ENCODE measurements around the gene RANGRF.

The RANGRF gene

DNA sequence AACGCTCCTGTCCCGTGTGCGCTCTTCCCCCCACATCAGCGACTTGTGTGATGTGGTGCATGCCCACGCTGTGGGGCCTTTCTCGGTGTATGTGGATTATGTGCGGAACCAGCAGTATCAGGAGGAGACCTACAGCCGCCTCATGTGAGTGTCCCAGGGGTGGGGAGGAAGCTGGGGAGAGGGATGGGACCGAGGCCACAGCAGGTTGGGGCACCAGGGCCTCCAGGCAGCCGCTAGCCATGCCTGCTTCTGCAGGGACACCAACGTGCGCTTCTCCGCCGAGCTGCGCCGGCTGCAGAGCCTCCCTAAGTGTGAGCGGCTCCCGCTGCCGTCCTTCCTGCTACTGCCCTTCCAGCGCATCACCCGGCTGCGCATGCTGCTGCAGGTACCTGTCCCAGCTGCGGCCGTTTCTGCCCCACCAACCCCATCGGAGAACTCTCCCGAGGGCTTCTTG is 27.3 kb downstream of the RANGRF start:
- FAIRE-seq: no peak

DNA sequence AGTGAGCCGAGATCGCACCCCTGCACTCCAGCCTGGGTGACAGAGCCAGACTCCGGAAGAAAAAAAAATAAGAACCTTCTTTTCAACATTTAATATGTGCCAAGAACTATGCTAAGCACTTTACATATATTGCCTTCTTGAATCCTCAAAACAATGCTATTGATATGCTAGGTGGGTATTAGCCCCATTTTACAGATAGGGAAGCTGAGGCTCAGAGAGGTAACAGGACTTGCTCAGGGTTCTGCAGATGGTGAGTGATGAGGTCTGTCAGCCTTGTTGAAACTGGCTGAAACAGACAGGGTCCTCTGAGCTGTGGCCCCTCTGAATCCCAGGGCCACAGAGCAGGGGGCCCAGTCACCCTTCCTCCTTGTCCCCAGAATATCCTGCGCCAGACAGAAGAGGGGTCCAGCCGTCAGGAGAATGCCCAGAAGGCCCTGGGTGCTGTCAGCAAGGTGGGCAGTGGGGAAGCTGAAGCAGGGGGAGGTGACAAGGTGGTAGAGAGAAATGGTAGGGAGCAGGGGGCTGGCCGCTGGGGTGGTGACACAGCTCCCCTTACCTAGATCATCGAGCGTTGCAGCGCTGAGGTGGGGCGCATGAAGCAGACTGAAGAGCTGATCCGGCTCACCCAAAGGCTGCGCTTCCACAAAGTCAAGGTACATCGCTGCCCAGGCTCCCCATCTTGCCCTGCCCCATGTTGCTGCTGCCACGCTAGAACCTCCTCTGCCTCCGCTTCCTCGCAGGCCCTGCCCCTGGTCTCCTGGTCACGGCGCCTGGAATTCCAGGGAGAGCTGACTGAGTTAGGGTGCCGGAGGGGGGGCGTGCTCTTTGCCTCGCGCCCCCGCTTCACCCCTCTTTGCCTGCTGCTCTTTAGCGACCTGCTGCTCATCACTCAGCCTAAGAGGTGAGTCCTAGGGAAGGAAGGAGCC is 29.8 kb downstream of the RANGRF start:
- no peak for FAIRE-seq

- FAIRE-seq: no peak
These were observed 31.8 kb downstream of the RANGRF start for GRCh38 chr17:8320262-8320661.

DNA sequence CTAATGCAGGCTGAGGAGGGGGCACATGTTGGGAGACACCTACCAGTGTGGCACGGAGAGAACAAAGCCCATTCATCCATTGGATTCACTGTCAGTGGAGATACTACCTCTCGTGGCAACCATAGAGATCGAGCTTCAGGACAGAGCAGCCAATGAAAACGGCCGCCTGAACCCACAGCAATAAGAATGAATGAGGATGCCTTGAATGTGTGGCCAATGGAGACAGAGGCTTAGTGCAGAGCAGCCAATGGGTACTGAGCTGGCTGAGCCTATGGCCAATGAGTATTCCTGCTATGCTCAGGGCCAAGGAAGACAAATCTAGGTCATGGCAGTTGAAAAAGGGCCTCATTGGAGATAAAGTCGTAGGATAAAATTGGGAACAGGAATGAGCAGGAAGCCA is 32.5 kb downstream of the RANGRF start:
- FAIRE-seq: no peak

DNA sequence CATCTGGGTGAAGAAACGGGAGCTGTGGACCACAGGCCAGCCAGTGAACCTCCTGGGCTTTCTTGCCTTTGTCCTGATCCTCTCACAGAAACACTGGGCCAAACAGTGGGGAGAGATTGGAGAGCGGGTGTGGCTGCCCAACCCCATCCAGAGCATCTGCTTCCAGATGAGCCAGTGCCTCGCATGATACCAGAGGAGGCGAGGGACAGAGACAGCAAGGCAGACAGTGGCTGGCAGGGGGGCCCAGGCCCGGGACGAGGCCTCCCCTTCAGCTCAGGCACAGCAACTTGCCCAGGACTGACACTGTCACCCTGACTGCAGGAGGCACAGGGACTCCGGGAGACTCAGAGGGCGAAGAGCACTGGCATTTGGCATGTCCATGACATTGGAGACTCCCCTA is 33.6 kb downstream of the RANGRF start:
- no peak for FAIRE-seq

DNA sequence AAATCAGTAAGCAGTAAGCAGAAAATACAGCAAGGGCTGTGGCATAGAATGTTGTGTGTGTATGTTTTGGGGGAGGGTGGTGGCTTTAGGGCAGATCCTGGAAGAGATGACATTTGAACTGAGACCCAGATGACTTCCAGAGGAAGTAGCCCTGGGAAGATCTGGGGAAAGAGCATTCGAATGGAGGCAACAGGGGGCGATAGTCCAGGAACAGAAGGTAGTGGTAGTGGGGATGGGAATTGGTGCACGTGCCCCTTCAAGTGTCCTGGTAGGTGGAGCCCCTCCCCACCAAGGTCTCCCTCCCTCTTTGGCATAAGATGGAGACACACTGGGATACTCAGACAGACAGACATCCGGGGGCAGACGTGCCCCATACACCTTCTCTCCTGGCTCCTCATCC is 35.7 kb downstream of the RANGRF start:
- FAIRE-seq: no peak

GRCh38 chr17:8324923-8325322 is 36.5 kb downstream of the RANGRF start:
- no peak for FAIRE-seq

DNA sequence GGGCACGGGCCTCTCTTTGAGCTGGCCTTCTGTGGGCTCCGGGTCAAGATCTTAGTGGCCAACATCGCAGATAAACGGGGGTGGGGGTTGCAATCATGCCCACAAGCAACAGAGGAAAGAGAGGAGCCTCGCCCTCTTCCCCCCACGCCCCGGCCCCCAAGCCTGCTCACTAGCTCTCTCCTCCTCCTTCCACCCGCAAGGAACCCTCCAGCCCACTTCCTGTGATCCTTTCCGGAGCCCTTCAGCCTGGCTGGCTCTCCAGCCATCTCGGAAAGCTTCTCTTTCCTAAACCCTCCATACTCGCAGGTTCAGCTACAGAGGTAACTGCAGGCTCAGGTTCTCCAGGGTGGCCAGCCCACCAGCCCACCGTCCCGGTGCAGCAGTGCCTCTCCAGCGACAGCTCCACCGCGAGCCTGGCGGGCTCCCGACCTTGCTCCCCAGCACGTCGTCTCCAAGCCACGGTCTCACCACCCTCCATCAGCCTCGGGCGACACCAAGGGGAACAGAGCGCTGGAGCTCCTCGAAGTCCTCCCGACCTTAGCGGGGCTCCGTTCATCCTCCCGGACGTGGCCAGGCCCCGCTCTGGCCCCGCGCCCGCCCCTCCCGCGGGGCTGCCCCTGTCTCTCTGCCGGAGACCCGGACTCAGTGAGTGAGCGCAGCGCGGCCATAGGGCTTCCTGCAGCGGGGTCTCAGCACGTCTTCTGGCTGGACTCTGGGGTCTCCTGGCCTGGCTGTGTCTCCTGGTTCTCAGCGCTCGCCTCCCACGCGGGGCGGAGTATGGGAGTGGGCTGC is 38.2 kb downstream of the RANGRF start:
- FAIRE-seq: no peak

GRCh38 chr17:8327303-8327649 is 38.8 kb downstream of the RANGRF start:
- no peak for FAIRE-seq

DNA sequence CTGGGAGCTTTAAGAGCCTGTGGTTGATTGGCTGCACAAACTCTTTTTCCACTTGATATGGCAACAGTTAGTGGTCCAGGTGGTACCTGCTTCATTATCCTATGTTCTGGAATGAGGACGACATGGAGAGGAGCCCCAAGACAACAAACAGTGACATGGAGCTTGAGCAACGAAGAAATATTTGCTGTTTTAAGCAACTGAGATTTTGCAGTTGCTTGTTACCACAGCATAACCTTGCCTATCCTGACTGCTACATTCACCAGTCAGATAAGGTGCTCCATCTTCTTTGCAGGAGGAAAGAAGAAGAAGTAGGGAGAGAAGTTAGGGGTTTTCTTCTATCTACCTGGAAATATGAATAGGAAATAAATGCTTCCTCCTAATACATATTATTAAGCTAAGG is 43.7 kb downstream of the RANGRF start:
- FAIRE-seq: no peak

GRCh38 chr17:8332688-8333087 is 44.2 kb downstream of the RANGRF start:
- FAIRE-seq: no peak

DNA sequence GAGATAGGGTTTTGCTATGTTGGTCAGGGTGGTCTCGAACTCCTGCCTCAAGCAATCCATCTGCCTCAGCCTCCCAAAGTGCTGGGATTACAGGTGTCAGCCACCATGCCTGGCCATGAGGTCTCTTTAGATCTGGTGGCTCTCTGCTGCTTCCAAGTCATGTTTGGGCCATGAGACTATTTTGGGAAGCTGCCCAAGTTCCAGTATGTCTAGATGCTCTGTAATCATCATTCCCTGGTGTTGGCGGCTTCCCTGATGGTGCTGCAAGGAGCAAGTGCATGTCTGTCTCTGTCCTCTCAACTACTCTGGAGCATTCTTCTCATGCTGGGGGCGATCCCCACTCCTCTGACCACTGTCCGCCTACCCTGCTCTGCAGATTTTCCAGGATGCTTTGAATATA is 44.8 kb downstream of the RANGRF start:
- FAIRE-seq: no peak

DNA sequence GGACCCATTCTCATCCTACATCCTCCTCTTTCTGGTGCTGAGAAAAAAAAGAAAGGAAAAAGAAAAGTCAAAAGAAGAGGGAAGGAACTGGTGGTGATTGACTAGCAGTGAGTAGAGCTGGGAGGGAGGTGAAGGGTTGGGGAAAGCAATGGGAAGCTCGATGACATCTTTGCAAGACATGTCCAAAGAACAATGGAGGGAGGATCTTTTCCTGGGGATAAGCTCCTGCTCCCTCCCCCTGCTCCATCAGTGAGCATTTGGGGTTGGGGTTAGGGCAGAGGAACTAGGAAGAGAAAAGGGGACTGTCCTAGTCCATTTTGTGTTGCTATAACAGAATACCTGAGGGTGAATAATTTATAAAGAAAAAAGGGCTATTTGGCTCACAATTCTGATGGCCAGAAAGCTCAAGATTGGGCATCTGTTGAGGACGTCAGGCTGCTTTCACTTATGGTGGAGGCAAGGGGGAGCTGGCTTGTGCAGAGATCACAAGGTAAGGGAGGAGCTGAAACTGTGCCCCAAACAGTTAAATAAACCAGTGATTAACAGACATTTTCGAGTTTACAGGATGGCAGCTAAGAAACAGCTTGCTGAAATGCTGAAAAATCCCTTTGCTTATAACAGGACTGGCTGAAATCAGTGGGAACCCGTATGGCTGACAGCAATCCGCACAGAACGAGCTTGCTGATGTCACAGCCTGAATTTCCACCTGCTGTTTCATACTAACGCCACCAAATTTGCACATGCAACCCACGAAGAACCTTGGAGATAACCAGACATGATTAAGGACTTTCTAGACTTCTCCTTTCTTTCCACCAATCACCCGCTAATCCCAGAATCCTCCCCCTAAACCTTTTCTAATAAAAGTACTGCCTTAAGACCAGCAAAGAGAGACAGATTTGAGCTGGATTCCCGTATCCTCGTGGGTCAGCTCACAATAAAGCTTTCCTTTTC is 49.6 kb downstream of the RANGRF start:
- FAIRE-seq: no peak

- FAIRE-seq: no peak
These were observed 50.3 kb downstream of the RANGRF start for GRCh38 chr17:8338753-8339140.

- no peak for FAIRE-seq
These were observed 51.1 kb downstream of the RANGRF start, which contains the start of gene ODF4 for GRCh38 chr17:8339540-8339939. Gene ODF4, plus strand, starts transcription at chr17:8339840. Its CDS starts 212 bp downstream, at chr17:8340052.
